ENCODE data around the gene CD200.
A peak's percentile ranks its signal among the peaks of the same experiment; 100 is the strongest.

The CD200 gene

DNA sequence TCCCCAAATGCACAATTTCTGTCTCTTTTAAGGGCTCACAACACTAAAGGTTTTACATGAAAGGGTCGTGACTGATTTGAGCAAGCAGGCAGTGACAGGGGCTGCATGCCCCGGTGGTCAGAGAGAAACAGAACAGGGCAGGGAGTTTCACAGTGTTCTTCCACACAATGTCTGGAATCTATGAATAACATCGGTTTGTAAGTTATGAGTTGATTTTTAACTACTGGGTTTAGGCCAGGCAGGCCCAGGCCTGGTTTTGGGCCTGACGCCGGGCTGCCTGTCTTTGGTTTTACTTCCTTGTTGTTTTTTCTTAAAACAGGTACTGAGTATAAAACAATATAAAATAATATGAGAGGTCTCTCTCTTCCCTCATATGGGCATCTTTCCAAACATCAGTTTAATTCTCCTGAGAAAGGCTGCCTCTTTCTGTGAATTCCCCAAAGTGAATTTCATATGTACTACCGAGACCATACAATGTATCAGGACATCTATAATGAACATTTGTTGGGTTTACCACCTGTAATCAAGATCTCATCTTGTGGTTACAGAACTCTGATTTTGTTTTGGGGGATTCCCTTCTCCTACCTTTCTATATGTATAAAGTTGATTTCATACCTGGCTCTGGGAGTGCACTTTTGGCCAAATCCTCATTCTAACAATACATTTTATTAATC lies 74.4 kb downstream of the CD200 start:
- in situ Hi-C loops (cut with MboI; ENCODE audit: low pct_unique_long_range_greater_than_20kb, low sequenced_read_pairs, unreplicated experiment), result no loop called here
- peak; percentile 21 for DNase-seq (ENCODE audit: low spot score)
- TF ChIP-seq, protein P1, sequence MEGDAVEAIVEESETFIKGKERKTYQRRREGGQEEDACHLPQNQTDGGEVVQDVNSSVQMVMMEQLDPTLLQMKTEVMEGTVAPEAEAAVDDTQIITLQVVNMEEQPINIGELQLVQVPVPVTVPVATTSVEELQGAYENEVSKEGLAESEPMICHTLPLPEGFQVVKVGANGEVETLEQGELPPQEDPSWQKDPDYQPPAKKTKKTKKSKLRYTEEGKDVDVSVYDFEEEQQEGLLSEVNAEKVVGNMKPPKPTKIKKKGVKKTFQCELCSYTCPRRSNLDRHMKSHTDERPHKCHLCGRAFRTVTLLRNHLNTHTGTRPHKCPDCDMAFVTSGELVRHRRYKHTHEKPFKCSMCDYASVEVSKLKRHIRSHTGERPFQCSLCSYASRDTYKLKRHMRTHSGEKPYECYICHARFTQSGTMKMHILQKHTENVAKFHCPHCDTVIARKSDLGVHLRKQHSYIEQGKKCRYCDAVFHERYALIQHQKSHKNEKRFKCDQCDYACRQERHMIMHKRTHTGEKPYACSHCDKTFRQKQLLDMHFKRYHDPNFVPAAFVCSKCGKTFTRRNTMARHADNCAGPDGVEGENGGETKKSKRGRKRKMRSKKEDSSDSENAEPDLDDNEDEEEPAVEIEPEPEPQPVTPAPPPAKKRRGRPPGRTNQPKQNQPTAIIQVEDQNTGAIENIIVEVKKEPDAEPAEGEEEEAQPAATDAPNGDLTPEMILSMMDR (IDR thresholded peaks at IDR 0.05; ENCODE audit: extremely low read depth, insufficient read depth, missing control alignments), result no peak

GRCh38 chr3:112407888-112408702 lies 75.1 kb downstream of the CD200 start:
- peak; percentile 23 for DNase-seq (ENCODE audit: low spot score)
- in situ Hi-C loops (cut with MboI; ENCODE audit: low pct_unique_long_range_greater_than_20kb, low sequenced_read_pairs, unreplicated experiment), result no loop called here
- TF ChIP-seq, protein P1 (IDR thresholded peaks at IDR 0.05; ENCODE audit: extremely low read depth, insufficient read depth, missing control alignments), result no peak

DNA sequence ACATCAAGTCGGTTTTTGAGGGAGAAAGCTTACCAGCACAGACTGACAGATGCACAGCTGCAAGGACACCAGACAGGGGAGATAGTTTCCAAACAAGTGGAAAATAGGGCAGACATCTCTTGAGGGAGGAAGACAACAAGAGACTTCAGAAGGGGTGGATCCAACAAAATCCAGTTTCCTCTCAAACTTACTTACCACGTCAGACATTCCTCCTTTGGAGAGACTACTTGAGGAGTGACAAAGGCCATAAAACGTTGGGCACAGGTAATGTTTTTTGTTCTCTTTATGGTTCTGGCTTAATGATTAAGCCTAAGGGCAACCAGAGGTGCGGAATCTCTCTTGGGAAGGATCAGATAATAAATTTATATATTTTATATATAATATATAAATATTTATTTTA lies 76.1 kb downstream of the CD200 start:
- in situ Hi-C loops (cut with MboI; ENCODE audit: low pct_unique_long_range_greater_than_20kb, low sequenced_read_pairs, unreplicated experiment), result no loop called here

GRCh38 chr3:112411425-112411824 lies 78.5 kb downstream of the CD200 start:
- TF ChIP-seq, protein P1 (IDR thresholded peaks at IDR 0.05; ENCODE audit: extremely low read depth, insufficient read depth, missing control alignments), result no peak
- DNase-seq (ENCODE audit: low spot score), result no peak
- in situ Hi-C loops (cut with MboI; ENCODE audit: low pct_unique_long_range_greater_than_20kb, low sequenced_read_pairs, unreplicated experiment), result no loop called here

More for the DNA sequence above, 76.1 kb downstream of the CD200 start:
- DNase-seq (ENCODE audit: low spot score), result no peak
- TF ChIP-seq, protein P1 (IDR thresholded peaks at IDR 0.05; ENCODE audit: extremely low read depth, insufficient read depth, missing control alignments), result no peak
